Prostate gland (tissue), 2 donors: ENCODE measurements around the gene PCDH9. TPM values are rescaled to one million over a fixed set of nuclear protein-coding genes. Genes with fewer than 3 reads are reported as not detected.
A peak's percentile ranks its signal among the peaks of the same experiment; 100 is the strongest.

Experiments used
- DNase-seq: peaks from one replicate; pipeline ENCODE4 v3.0.0-alpha.2; 2019; ENCODE audit warnings: low spot score
- H3K27ac ChIP-seq, 2 donors: fragments of 200-600 bp; sonication (generic); 2 replicates each; pipeline ENCODE4 v1.5.1; 2017 to 2019
- H3K27me3 ChIP-seq: fragments of 200-600 bp; sonication (generic); replicated peaks from 2 replicates; pipeline ENCODE4 v1.5.1; 2019; ENCODE audit not compliant: insufficient read depth
- H3K36me3 ChIP-seq, 2 donors: fragments of 200-600 bp; sonication (generic); 1 replicate in 1 of 2; 2 replicates in 1 of 2; pipeline versions ENCODE4 v1.5.1 to v1.8.1; 2017 to 2019
- H3K4me1 ChIP-seq: fragments of 200-600 bp; sonication (generic); replicated peaks from 2 replicates; pipeline ENCODE4 v1.5.1; 2019
- H3K4me3 ChIP-seq, 2 donors: fragments of 200-600 bp; sonication (generic); 2 replicates each; pipeline ENCODE4 v1.5.1; 2017 to 2019
- H3K9me3 ChIP-seq: fragments of 200-600 bp; sonication (generic); 2 replicates; pipeline ENCODE4 v1.5.1; 2017
- POLR2A ChIP-seq: fragments of 450-650 bp; IDR thresholded peaks from one replicate; pipeline ENCODE4 v1.6.1; 2016; ENCODE audit warnings: antibody characterized with exemption, mild to moderate bottlenecking
- POLR2AphosphoS5 ChIP-seq: sonication (generic); formaldehyde crosslinking; IDR thresholded peaks from one replicate; pipeline ENCODE4 v1.6.1; 2017; ENCODE audit warnings: antibody characterized with exemption
- WGBS: methylation state at CpG from one replicate; pipeline ENCODE4 v1.1.5; 2018; 5-methylcytosine and 5-hydroxymethylcytosine counted together
- intact Hi-C: fragments of 100-400 bp; cut with DNase I; formaldehyde crosslinking; loops from one replicate; pipeline ENCODE4 v1.14.2; 2022
- total RNA-seq, 2 donors: library from RNA; depleted of rRNA; stranded (reverse); fragments of >200 nt; gene quantifications; one replicate each; pipeline ENCODE4 v1.1.0, GENCODE V29; 2016
- TF ChIP-seq, protein P1 (sequence below), 4 experiments: fragments of 200-600 bp in 2 of 4; fragments of 450-650 bp in 2 of 4; sonication (generic) in 2 of 4; IDR thresholded peaks; 1 replicate in 3 of 4; 2 replicates in 1 of 4; pipeline ENCODE4 v1.5.1; 2016 to 2019; ENCODE audit warnings: antibody characterized with exemption in 4 of 4, mild to moderate bottlenecking in 2 of 4, moderate library complexity in 2 of 4

PCDH9 gene
- total RNA-seq, 2 donors from 2014 or later = 1.8 to 5.5 TPM

DNA sequence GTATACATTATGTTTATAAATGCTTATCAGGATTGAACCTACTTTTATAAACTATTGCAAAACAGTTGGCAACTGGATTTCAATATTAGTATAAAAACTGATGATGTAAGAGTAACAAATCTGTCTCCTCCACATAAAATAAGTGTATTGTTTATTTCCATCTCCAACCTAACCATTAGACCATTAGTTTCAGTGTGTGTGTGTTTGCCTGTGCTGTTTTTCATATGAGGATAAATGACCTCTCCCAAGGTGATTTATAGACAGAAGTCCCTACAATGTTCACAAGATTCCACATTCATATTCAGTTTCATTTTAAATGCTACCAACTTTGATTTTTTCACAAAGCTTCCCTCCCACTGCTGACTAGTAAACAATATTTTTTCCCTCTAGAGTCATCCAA is 871.6 kb downstream of the PCDH9 start:
- no peak for DNase-seq
- intact Hi-C loops = no loop called here
- Histone ChIP-seq H3K27ac (no peak overlapping the region), H3K9me3 (no peaks in the 10 kb centered on the region), H3K4me3 (no peak overlapping the region), H3K4me1 (peaks cover 4% of the 10 kb centered on the region), H3K27me3 (no peaks in the 10 kb centered on the region), H3K36me3 (no peaks in the 10 kb centered on the region)
- TF ChIP-seq POLR2AphosphoS5 (no peak), POLR2A (no peak)
- TF ChIP-seq, protein P1, sequence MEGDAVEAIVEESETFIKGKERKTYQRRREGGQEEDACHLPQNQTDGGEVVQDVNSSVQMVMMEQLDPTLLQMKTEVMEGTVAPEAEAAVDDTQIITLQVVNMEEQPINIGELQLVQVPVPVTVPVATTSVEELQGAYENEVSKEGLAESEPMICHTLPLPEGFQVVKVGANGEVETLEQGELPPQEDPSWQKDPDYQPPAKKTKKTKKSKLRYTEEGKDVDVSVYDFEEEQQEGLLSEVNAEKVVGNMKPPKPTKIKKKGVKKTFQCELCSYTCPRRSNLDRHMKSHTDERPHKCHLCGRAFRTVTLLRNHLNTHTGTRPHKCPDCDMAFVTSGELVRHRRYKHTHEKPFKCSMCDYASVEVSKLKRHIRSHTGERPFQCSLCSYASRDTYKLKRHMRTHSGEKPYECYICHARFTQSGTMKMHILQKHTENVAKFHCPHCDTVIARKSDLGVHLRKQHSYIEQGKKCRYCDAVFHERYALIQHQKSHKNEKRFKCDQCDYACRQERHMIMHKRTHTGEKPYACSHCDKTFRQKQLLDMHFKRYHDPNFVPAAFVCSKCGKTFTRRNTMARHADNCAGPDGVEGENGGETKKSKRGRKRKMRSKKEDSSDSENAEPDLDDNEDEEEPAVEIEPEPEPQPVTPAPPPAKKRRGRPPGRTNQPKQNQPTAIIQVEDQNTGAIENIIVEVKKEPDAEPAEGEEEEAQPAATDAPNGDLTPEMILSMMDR (IDR thresholded peaks at IDR 0.05) = no peak

DNA sequence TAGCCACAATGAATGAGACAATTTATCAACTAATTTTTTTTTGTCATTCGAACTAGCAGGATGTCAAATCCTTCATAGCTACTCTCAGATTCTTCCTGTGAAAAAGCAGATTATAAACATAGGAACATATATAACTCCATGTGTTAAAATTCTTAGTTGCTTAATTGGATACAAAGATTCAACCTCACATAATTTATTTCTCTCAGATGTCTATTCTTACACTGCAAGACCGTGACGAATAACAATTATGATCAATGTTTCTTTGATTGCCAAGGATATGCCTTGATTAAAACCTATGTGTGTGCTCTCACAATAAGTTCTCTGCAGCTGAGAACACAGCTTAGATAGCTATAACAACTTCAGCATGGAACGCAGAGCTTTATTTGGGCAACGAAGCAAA is 872.7 kb downstream of the PCDH9 start:
- Histone ChIP-seq H3K4me3 (no peak overlapping the region), H3K27ac (no peak overlapping the region), H3K4me1 (peaks cover 4% of the 10 kb centered on the region), H3K27me3 (no peaks in the 10 kb centered on the region), H3K9me3 (no peaks in the 10 kb centered on the region), H3K36me3 (no peaks in the 10 kb centered on the region)
- intact Hi-C loops = no loop called here
- 96% methylated on average over 5 of the region's 5 CpGs for WGBS
- no peak for DNase-seq
- TF ChIP-seq POLR2AphosphoS5 = no peak
- TF ChIP-seq, protein P1 (IDR thresholded peaks at IDR 0.05) = no peak
- TF ChIP-seq POLR2A = no peak

DNA sequence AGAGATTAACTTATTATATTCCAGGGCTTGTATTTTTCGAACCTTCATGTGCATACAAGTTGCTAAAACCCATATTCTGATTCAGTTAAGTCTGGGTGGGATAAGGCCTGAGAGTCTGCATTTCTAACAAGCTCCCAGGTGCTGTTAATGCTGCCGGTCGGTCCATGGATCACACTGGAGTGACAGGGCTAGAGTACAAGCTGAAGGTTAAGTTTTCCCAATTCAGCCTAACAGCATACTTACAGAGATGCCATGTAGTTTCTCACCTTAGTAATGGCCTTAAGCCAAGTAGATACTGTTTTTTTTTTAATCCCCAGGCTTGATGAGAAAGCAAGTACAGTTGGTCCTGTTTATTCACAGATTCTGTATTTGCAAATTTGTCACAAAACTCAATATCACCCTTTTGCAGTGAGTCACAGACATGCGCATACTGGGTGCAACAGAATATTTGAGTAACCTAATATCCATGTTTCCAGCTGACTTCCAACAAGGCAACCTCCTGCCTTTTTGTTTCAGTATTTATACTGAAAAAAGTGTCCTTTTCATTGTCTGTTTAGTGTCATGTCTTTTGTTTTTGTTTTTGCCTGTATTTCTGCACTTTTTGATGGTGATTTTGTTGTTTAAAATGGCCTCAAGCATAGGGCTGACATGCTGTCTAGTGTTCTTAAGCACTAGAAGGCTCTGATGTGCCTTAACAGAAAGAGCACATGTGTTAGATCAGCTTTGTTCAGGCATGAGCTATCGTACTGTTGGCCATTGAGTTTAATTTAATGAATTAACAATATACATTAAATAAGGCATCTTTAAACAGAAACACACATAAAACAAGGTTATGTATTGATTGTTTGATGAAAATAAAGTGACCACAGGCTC is 875.0 kb downstream of the PCDH9 start:
- Histone ChIP-seq H3K4me1 (peaks cover 4% of the 10 kb centered on the region), H3K4me3 (no peak overlapping the region), H3K9me3 (no peaks in the 10 kb centered on the region), H3K27ac (no peak overlapping the region), H3K27me3 (no peaks in the 10 kb centered on the region), H3K36me3 (no peaks in the 10 kb centered on the region)
- no peak for TF ChIP-seq POLR2AphosphoS5
- TF ChIP-seq, protein P1 (IDR thresholded peaks at IDR 0.05) = no peak
- no peak for TF ChIP-seq POLR2A
- intact Hi-C loops = no loop called here
- DNase-seq = no peak
- WGBS = 96% methylated on average over 5 of the region's 5 CpGs

DNA sequence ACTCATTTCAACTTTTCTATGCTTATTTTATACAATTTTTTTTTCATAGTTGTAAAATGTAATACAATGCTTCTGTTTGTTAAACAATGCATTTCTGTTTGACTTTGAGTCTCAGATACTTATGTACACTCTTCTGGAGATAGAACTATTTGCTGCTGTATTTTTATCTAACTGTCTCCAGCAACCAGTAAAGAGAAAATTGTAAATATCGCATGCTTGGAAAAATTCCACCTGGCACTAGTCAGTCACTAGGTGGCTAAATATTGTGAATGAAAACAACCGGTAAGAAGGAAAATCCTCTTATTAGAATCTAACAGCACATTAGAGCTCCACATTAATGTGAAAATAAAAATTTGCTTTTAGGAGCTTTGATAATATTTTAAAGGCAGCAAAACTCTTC is 876.5 kb downstream of the PCDH9 start:
- Histone ChIP-seq H3K9me3 (no peaks in the 10 kb centered on the region), H3K27me3 (no peaks in the 10 kb centered on the region), H3K27ac (no peak overlapping the region), H3K36me3 (no peaks in the 10 kb centered on the region), H3K4me1 (peaks cover 4% of the 10 kb centered on the region), H3K4me3 (no peak overlapping the region)
- TF ChIP-seq POLR2AphosphoS5 (peak; percentile 82), POLR2A (no peak)
- TF ChIP-seq, protein P1 (IDR thresholded peaks at IDR 0.05) = peak in 1 of 4 experiments; percentile 20
- peak; percentile 43 for DNase-seq
- intact Hi-C loops = no loop called here
- 7% methylated on average over 2 of the region's 2 CpGs for WGBS

DNA sequence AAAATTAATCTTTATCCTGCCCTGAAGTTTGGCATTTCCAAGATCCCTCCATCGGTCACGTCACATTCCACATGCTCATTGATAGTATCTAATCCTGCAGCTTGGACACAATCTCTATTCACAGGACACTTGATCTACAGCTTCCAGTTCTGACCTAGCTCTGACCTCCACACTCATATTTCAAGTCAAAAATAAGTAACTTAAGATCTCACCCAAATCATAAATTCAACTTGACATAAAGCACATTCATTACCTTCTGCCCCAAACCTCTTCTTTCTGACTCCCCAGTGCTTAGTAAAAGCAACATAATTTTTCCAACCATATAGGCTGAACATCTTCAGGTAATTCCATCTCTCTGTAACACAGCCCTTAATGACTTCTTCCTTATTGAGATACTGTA is 880.2 kb downstream of the PCDH9 start:
- 60% methylated on average over 2 of the region's 2 CpGs for WGBS
- peaks cover 4% of the 10 kb centered on the region for H3K4me1 ChIP-seq
- TF ChIP-seq POLR2A (no peak), POLR2AphosphoS5 (no peak)
- TF ChIP-seq, protein P1 (IDR thresholded peaks at IDR 0.05) = no peak
- H3K27ac ChIP-seq = no peak overlapping the region
- no peaks in the 10 kb centered on the region for H3K9me3 ChIP-seq
- no peaks in the 10 kb centered on the region for H3K27me3 ChIP-seq
- intact Hi-C loops = no loop called here
- no peak for DNase-seq
- H3K4me3 ChIP-seq = no peak overlapping the region
- no peaks in the 10 kb centered on the region for H3K36me3 ChIP-seq
